NCI-H748 (cell line): ENCODE measurements around the gene HOXA10.

ENCODE experiments used
- DNase-seq: peaks from one replicate; lab custom pipeline; 2025; ENCODE audit not compliant: unreplicated experiment; lab: John Stamatoyannopoulos, UW

The HOXA10 gene

DNA sequence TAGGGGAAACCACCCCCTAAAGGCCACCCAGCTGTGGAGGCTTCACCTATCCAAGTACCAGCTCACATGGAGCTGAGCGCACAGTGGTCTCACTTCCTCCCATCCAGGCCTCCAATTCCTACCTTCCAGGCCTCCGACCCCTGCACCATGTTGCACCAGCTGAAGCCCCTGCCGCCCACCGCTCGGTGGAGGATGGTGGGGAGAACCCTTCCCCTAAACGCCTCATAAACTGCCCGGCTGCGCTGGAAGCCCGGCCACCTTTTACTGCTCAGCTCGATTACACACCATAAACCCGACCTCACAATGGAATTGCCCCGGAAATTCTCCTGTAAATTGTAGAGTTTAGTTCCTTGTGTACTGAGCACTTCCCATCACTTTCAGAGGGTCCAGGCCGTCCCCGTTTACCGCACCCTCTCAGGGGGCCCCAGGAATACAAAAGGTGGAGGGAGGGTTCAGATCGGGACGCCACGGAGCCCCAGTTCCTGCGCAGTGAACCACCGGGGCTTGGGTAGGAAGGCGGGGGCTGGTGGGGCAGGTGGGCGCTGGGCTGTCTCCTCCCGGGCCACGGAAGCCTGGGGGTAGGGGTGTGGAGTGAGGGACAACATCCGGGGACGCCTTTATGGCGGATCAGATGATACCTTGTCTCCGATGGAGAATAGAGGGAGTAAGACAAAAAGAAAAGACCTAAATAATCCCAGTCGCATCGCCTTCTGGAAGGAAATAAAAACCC is 16.3 kb downstream of the HOXA10 start:
- DNase-seq: no peak

DNA sequence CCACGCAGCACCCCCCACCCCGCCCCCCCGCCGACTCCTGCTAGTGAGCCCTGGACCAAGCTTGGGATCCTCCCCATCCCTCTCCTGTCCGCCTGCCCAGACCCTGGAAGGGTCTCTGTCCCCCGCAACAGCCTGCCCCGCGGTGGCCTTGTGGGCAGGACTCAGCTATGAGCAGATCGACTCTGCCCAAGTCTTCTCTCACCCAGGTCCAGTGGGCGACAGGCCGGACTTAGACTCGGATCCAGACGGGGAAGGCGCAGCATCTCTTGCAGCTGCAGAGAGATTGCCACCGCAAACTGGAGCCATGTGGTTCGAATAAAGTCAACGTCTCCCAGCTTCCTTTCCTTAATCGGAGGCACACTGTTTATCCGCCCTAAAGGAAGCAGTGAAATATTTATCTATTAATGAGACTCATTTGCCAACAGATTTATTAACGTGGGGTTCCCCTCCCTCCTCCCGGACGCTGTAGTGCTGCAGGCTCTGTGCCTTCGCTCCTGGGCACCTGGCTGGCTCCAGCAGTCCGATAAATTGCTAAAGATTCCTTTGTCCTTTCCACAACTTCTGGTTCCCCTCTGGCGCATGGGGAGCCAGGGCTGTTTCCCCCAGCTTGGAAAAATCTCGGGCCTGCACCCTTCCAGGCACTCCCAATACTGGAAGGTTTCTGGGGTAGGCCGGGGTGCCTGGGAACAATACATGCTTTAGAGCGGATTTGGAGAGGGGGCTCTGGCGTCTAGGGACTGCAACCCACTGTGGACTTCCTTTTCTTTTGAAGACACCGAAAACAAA is 17.0 kb downstream of the HOXA10 start:
- no peak for DNase-seq

DNA sequence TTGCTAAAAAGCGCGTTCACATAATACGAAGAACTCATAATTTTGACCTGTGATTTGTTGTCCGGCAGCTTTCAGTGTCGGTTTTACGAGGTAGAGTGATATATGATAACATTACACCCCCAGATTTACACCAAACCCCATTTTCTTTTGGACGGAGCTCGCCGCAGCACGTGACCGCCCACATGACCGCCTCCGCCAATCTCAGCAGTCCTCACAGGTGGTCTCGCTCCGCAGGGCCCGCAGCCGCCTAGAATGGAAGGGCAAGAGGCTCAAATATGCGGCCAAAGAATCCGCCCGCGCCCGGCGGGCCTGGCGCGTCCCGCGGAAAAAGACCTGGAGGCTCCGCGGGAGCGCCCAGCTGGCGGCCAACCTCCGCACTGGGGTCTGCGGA is 17.6 kb downstream of the HOXA10 start, which contains the start of gene HOXA7:
HOXA7 (minus strand) TSS at position 168 of the 391 bp plus-strand sequence; CDS start at position 38, 130 bp downstream.
- no peak for DNase-seq

DNA sequence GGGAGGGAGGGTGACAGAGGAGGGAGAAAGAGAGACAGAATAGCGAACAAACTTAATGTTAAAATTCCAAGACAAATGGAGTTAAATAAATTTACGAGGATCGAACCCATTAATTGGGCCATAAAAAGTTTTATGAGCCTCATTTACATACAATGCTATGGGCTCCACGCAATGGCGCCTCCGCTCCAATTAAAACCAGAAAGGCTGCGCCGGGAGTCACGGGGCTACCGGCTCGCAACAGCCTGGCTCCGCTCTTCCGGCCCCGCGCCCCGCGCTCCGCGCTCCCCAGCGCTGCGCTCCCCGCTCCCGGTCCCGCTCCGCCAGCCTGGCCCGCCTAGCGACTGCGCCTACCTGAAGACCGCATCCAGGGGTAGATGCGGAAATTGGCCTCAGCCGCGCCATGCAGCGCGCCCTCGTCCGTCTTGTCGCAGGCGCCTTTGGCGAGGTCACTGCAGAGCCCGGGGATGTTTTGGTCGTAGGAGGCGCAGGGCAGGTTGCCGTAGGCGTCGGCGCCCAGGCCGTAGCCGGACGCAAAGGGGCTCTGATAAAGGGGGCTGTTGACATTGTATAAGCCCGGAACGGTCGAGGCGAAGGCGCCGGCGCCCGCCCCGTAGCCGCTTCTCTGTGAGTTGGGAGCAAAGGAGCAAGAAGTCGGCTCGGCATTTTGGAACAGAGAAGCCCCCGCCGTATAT is 18.2 kb downstream of the HOXA10 start:
- no peak for DNase-seq

DNA sequence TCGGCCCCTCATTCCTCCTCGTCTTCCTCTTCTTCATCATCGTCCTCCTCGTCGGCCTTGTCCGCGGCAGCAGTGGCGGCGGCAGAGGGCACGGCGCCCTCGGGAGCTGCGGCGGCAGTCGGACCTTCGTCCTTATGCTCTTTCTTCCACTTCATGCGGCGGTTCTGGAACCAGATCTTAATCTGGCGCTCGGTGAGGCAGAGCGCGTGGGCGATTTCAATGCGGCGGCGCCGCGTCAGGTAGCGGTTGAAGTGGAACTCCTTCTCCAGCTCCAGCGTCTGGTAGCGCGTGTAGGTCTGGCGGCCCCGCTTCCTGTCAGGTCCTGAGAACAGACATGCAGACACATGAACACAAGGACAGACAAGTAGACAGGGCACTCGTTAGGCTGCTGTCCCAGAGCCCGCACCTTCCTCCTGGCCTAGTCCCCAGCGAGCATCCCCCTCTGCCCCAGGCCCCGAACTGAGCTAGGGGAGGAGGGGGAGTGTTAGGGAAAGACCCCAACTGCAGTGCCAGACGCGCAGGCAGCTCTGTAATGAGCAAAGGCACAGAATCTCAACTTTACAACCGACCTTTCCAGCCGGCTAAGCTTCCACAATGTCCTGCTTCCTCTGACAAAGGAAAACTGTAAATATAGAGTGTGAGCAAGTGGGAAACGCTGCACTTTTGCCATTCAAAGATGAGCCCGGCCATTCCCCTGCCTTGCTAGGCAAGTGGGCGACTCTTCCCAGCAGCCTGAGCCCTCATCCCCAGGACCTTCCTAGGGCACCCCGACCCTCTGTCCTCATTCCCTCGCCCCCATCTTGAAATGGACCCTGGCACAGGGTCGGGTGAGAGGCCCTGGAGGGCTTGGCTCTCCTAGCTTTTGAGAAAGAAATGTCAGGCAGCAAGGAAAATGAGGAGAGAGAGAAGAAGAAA is 19.0 kb downstream of the HOXA10 start:
- DNase-seq: no peak

DNA sequence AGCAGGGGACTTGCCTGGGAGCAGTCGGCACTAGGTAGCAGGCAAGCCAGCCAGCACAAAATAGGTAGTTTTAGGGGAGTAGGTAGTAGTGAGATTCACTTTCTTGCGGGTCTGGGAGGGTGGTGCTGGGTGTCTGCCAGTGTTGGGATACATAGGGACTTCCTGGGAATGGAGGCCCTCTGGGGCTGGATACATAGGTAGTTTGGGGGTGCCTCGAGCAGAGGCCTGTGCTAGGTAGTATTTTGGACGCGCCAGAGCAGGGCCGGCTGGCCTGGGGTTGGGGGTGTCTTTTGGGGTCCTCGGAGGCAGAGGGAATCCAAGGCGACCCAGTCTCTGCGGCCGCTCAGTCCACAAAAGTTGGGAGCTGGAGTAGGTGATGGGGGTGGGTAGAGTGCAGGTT is 19.8 kb downstream of the HOXA10 start:
- no peak for DNase-seq

DNA sequence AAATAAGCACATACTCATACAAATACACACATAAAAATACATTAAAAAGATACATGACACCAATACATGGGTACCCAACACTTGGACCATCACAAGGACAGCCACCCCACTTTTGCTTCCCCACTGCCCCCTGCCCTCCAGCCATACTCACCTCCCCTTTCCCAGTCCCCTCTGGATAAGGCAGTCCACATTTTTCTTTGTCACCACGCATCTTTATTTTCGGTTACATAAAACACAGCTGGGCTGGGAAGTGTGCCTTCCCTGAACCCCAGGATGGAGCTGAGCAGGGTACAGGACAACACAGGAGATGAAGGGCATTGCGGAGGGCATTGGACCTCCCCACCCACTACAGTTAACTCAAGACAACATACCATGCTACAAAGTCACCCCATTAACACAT is 20.6 kb downstream of the HOXA10 start:
- no peak for DNase-seq

DNA sequence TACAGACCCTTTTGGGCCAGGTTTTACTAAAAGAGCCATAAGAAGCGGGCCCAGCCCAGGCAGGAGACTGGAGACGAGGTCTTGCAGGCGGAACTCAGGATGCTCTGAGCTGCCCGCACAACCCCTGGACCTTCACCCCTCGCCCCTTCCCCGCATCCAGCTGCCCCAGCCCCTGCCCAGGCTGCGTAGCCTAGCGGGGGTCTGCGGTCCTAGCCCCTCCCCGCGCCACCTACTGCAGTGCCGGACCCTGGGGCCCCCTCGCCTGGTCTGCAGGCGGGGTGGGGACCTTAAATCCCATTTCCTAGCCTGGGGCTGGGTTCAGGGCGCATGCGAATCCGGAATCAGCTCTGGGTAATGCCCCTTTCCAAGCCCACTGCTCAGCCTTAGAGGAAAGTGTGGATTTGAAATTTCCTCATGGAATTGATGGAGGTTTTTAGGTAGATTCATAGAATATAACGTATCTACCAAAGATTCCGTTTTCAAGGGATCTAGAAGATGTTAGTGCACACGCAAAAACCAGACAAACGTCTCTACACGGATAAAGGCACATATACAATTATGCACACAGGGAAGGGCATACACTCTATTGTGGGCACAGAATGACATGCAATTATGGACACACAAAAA is 21.2 kb downstream of the HOXA10 start:
- no peak for DNase-seq

DNA sequence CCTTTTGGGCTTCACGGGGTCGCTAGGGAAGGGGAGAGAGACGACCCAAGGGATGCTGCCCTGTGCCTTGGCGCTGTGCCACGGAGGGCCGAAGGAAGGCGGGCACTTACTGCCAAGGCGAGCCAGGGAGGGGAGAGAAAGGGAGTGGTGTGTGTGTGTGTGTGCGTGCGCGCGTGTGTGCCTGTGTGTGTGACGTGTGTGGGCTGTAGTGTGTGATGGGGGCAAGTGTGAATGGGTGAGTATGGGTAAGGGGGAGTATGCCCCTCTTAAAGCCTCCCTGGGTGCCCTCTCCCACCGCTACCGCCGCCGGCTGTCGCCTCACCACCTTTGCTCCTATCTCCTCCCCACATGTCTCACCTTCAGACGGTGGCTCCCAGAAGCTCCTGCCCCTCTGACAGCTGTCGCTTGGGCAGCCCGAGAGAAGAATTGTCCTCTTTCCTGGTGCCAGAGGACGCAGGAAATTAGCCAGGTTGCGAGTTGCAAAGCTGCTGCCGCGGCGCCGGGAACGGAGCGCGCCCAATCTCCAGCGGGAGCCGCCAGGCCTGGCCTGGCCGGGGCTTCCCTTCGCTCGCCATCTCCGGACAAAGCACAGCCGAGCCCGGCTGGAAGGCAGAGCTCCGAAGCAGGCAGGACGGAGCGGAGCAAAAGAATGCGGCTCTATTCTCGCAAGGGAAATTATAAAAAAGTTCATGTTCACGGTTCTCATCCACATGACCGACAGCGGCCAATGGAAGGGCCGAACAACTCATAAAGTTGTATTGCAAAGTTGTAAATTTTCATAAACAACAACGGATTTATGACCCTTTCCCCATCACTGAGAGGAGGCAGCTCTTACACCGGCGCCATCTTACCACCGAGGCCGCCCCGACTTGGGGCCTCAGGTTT is 21.9 kb downstream of the HOXA10 start, which contains the start of gene HOXA3:
HOXA3 (minus strand) TSS at position 653 of the 885 bp plus-strand sequence. CDS start 41,943 bp downstream, outside the sequence.
- DNase-seq: peak; percentile 50

DNA sequence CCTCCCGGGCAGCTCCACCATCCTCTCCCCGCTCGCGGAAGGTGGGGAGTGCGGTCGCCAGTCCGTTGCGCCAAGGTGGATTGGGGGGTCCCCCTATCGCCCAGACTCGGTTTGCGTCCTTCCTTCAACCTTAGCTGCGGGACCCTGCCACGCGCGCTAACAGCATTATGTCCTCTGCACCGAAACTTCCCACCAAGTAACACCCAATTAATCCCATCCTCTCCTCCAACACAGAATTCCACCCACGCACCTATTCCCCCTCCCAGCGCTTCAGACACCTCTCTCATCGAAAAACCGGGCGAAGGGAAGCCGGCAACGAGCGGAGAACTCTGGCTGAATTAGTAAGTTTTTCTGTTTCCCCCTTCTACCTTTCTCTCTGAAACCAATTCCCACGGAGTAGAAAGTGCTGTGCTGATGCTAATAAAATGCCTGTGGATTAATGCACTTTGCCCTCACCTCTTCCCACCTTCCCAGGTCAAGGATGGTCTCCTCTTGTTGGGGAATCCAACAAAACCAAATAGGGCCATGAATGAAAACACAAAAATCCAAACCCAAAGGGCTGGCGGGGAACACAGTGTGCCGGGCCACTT is 22.7 kb downstream of the HOXA10 start:
- DNase-seq: no peak

DNA sequence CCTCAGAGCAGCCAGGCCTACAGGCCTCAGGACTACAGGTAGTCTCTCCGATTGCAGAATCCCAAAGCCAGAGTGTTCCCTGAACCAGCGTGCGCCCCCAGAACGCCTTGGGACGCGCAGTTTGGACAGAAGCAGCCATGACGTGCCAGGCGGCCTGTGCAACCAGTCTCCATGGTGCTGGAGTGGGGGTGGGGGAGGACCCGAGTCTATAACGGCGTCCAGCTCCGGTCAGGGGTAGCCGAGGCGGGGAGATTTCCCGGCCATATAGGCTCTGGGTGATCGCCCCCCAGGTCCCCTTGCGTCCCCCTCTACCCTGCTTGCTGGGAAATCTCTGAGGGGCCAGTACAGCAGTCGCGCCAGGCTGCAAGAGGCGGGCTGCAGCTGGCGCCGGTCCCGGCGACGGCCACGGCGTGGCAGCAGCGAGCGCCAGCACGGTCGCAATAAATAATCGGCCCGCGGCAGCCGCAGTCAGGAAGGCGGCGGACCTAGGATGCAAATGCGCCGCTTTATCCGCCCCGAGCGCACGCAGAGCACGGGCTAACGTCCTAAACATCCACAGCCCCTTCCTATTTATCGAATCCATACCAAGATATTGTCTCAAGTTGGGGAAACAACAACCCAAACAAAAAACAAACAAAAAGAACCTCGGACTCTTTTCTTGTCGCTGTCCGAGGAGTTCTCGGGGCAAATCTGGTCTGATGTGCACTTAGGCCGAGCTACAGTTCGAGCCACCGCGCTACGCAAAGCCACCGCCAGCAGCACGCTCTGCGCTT is 23.4 kb downstream of the HOXA10 start:
- DNase-seq: peak; percentile 89

DNA sequence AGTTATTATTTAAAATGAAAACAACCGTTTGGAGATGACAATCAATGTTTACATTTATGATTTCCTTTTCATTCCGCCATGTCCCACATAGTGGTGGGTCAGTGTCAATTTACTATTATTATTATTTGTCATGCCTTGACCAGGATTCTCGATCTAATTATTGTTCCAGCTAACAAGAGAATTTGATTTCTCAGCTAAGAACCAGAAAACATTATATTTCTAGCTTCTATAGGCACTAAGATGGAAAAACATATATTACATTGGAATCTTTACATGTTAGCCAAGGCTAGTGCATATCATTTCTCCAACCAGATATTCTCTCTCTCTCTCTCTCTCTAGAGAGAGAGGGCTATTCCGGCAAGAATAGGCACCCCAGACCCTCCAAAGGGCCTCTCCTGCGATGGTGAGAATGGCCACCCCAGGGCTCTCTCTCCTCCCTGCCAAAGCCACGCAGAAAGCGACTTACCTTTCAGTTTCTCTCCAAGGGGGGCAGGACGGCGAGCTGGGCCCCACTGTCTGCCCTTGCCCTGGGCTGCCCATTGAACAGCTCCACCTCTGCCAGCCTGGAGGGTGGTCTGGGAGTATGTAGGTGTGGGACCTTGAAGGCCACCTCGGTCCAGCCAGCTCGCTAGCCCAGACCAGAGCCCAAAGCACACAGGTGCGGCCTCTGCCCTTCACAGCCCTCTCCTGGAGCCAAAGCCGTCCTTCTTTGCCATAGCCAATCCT is 24.1 kb downstream of the HOXA10 start:
- peak; percentile 52 for DNase-seq

DNA sequence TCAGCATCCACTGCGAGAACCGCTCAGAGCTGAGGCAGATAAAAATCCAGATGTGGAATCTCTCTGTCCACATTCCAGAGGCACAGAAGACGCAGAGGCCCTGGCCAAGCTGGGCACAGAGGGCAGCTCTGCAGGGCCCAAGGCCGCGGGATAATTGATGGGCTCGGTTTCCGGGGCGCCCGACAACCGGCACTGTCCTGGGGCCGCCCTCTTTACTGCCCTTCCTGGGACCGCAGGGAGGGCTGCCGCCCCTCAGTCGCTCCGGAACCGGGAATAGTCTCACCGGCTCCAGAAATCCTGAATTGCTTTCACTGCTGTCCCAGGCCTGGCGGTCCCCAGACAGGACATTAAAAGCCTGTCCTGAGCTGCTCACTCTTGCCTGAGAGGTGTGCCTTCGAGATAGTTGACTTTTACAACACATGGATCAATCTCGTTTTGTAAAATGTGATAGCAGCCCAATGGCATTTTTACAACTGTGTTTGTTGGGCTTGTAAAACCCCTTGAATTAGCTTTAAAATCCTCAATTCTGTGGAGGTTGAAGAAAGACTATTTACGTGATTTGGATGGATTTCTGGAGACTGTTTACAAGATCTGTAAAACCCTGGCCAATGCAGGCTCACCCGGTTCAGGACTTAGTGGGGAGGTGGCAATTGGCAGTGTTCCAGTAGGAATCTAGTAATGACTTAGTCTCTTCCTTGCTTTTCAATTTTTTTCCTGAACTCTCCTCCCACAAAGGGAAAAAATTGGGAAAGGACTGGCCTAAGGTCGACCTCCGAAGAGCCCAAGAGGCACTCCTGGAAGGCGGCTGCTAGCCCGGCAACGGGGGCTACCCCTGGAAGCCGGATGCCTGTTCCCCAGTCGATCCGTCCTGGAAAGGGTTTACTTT is 25.1 kb downstream of the HOXA10 start:
- peak; percentile 18 for DNase-seq

DNA sequence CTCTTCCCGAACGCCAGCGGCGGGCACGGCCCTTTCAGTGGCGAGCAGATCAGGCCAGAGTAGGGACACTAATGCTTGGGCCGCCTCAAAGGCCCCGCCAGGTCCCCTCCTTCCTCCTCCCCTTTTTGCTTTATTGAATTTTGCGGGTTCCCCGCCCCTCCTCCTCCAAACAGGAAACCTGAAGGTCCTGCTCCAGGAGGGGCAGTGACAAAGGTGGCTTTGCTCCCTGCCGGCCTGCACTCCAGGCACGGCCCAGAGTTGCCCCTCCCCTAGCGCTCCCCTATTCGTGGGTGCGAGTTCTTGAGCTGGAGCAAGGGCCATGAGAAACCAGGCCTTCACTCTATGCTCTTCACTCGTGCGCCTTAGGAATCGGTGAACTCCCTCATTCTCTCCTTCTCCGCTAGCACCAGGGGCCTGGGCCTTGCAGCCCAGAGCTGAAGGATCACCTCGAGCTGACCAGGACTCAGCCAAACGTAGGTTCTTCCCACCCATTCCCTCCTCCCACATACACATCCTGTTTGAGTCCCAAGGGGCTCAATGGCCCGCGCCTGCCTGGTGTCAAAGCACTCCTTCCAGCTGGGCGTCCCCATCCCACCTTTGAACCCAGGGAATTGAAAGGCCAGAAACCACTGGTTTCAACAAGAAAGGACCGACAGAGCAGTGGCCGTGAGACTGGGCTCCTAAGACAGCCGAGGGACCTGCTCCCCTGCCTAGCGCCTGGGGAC is 25.9 kb downstream of the HOXA10 start:
- peak; percentile 75 for DNase-seq

DNA sequence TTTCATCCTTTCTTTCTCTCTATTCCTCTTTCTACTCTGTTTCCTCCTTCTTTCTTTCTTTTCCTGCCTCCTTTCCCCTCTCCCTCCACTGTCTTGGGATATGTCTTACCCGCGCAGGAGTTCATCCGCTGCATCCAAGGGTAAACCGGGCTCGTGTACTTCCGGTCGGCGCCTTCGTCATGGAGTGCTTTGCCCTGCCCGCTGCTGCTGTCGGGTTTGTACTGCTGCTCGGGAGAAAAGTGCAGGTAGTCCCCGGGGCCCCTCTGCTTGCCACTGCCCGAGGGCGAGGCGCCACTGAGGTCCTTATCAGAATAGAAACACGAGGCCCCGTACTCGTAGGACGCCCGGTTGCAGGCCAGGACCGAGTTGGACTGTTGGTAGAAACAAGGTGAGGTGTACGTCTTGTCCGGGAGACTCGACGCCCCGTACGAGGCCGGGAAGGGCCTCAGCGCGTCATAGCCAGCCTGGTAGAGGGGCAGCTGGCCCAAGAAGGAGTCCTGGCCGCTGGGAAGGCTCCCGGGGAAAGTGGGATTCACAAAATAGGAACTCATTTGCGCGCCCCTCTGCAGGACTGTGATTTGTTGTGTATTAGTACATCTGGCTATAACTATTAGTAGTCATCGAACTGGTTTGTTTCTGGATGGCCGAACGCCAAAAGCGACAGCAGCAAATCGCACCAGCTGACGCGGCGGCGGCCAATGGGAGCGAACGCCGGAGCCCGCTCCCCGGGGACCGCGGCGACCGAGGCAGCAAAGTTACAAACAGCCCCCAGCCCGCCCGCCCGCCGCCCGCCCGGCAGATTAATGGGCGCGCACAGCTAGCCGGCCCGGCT is 26.7 kb downstream of the HOXA10 start, which contains the start of gene HOXA6:
HOXA6 (minus strand) TSS at position 576 of the 832 bp plus-strand sequence; CDS start at position 551, 25 bp downstream.
- peak; percentile 84 for DNase-seq
